HepG2 (cell line): ENCODE results near the gene CYP4F12. TPM values are rescaled to one million over a fixed set of nuclear protein-coding genes. Genes with fewer than 3 reads are reported as not detected.

ENCODE experiments used
- ARHGAP35 ChIP-seq: sonication (generic); formaldehyde crosslinking; IDR thresholded peaks from 2 replicates; pipeline ENCODE4 v1.9.0; 2022; ENCODE audit warnings: mild to moderate bottlenecking, inconsistent platforms, moderate library complexity, missing genetic modification reagents, borderline replicate concordance
- IKZF1 ChIP-seq: fragments of 450-650 bp; IDR thresholded peaks from 2 replicates; pipeline ENCODE4 v1.7.1; 2016
- NKX3-1 ChIP-seq: sonication (generic); formaldehyde crosslinking; IDR thresholded peaks from 2 replicates; pipeline ENCODE4 v1.5.0; 2020; ENCODE audit warnings: missing genetic modification reagents
- POLR2AphosphoS5 ChIP-seq: IDR thresholded peaks from 2 replicates; pipeline ENCODE4 v1.6.1; 2012; ENCODE audit warnings: low read depth, low read length
- TOPORS ChIP-seq: sonication (generic); formaldehyde crosslinking; IDR thresholded peaks from 2 replicates; pipeline ENCODE4 v1.8.0; 2023; ENCODE audit warnings: mild to moderate bottlenecking, missing genetic modification reagents
- U2AF2 ChIP-seq: fragments of 200-400 bp; formaldehyde crosslinking; IDR thresholded peaks from 2 replicates; pipeline ENCODE4 v1.6.1; 2017; ENCODE audit warnings: low read depth, mild to moderate bottlenecking, low read length
- ZC3H13 ChIP-seq: sonication (generic); formaldehyde crosslinking; IDR thresholded peaks from 2 replicates; pipeline ENCODE4 v1.8.1; 2023; ENCODE audit warnings: mild to moderate bottlenecking, missing genetic modification reagents, moderate library complexity
- ZKSCAN1 ChIP-seq: fragments of 150-350 bp; IDR thresholded peaks from 2 replicates; pipeline ENCODE4 v1.6.1; 2014; ENCODE audit warnings: low read length
- ZNF296 ChIP-seq: sonication (generic); formaldehyde crosslinking; conservative IDR thresholded peaks from 2 replicates; pipeline ENCODE4 v1.5.0; 2020; ENCODE audit warnings: mild to moderate bottlenecking, missing genetic modification reagents
- ZNF383 ChIP-seq: sonication (generic); formaldehyde crosslinking; IDR thresholded peaks from 2 replicates; pipeline ENCODE4 v1.4.0; 2020; ENCODE audit warnings: missing genetic modification reagents, mild to moderate bottlenecking, borderline replicate concordance
- ZNF589 ChIP-seq: sonication (generic); formaldehyde crosslinking; conservative IDR thresholded peaks from 2 replicates; pipeline ENCODE4 v1.8.0; 2022; ENCODE audit warnings: mild to moderate bottlenecking, moderate library complexity, missing genetic modification reagents
- ZNF616 ChIP-seq: sonication (generic); formaldehyde crosslinking; IDR thresholded peaks from 2 replicates; pipeline ENCODE4 v1.5.0; 2020; ENCODE audit warnings: low read depth, mild to moderate bottlenecking, missing genetic modification reagents
- ZUFSP ChIP-seq: sonication (generic); formaldehyde crosslinking; IDR thresholded peaks from 2 replicates; pipeline ENCODE4 v1.9.0; 2021; ENCODE audit warnings: missing genetic modification reagents, mild to moderate bottlenecking, borderline replicate concordance
- polyA plus RNA-seq, 8 experiments: library from polyadenylated mRNA; depleted of rRNA in 3 of 8; stranded (reverse) in 7 of 8; unstranded in 1 of 8; fragments of >200 nt; fragmentation: Illumina TruSeq in 4 of 8; extraction: Trizol in 4 of 8; gene quantifications; 2 replicates each; pipeline versions ENCODE4 v1.2.1 to v1.2.3, GENCODE V29; 2011 to 2016; ENCODE audit warnings: low read depth in 4 of 8, missing spikeins in 1 of 8, mixed read lengths in 1 of 8; ENCODE audit not compliant: insufficient read depth in 1 of 8
- total RNA-seq, 5 experiments: library from RNA; depleted of rRNA; stranded (reverse); fragments of >200 nt; fragmentation: Illumina TruSeq; extraction: Trizol; gene quantifications; 2 replicates each; pipeline ENCODE4 v1.2.3, GENCODE V29; 2016; ENCODE audit warnings: low read depth in 1 of 5
- TF ChIP-seq, protein P1 (sequence below): sonication (generic); formaldehyde crosslinking; IDR thresholded peaks from 2 replicates; pipeline ENCODE4 v1.5.0; 2020; ENCODE audit warnings: mild to moderate bottlenecking, missing genetic modification reagents
- TF ChIP-seq, protein P2 (sequence below), 2 experiments: sonication (generic) in 1 of 2; formaldehyde crosslinking in 1 of 2; IDR thresholded peaks; 2 replicates each; pipeline versions ENCODE4 v1.6.1 to v1.9.0; 2014 to 2022; ENCODE audit warnings: antibody characterized with exemption in 1 of 2, borderline replicate concordance in 1 of 2, inconsistent platforms in 1 of 2, low read depth in 1 of 2, missing genetic modification reagents in 1 of 2
- TF ChIP-seq, protein P3 (sequence below): sonication (generic); formaldehyde crosslinking; IDR thresholded peaks from 2 replicates; pipeline ENCODE4 v1.4.0; 2020; ENCODE audit warnings: mild to moderate bottlenecking, missing genetic modification reagents

Gene CYP4F12
- total and polyA plus RNA-seq, 2 of the 13 experiments (the other 11 are each of a cell fraction or from before 2014, with no cell fraction given) = 29.9 to 30.8 TPM

GRCh38 chr19:15631817-15632216, 41.1 kb upstream of the CYP4F12 start (continued):
- TF ChIP-seq, protein P1, sequence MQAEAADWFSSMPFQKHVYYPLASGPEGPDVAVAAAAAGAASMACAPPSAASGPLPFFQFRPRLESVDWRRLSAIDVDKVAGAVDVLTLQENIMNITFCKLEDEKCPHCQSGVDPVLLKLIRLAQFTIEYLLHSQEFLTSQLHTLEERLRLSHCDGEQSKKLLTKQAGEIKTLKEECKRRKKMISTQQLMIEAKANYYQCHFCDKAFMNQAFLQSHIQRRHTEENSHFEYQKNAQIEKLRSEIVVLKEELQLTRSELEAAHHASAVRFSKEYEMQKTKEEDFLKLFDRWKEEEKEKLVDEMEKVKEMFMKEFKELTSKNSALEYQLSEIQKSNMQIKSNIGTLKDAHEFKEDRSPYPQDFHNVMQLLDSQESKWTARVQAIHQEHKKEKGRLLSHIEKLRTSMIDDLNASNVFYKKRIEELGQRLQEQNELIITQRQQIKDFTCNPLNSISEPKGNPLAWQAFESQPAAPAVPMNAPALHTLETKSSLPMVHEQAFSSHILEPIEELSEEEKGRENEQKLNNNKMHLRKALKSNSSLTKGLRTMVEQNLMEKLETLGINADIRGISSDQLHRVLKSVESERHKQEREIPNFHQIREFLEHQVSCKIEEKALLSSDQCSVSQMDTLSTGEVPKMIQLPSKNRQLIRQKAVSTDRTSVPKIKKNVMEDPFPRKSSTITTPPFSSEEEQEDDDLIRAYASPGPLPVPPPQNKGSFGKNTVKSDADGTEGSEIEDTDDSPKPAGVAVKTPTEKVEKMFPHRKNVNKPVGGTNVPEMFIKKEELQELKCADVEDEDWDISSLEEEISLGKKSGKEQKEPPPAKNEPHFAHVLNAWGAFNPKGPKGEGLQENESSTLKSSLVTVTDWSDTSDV (CRISPR knock-in tag) = no peak
- TF ChIP-seq ZC3H13 = no peak
- TF ChIP-seq, protein P2, sequence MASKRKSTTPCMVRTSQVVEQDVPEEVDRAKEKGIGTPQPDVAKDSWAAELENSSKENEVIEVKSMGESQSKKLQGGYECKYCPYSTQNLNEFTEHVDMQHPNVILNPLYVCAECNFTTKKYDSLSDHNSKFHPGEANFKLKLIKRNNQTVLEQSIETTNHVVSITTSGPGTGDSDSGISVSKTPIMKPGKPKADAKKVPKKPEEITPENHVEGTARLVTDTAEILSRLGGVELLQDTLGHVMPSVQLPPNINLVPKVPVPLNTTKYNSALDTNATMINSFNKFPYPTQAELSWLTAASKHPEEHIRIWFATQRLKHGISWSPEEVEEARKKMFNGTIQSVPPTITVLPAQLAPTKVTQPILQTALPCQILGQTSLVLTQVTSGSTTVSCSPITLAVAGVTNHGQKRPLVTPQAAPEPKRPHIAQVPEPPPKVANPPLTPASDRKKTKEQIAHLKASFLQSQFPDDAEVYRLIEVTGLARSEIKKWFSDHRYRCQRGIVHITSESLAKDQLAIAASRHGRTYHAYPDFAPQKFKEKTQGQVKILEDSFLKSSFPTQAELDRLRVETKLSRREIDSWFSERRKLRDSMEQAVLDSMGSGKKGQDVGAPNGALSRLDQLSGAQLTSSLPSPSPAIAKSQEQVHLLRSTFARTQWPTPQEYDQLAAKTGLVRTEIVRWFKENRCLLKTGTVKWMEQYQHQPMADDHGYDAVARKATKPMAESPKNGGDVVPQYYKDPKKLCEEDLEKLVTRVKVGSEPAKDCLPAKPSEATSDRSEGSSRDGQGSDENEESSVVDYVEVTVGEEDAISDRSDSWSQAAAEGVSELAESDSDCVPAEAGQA (IDR thresholded peaks at IDR 0.05; ENCODE audit: low read depth) = no peak
- TF ChIP-seq, protein P2 (CRISPR knock-in tag; IDR thresholded peaks at IDR 0.05; ENCODE audit: borderline replicate concordance) = peak; percentile 79; the same call in 1 of the 2 replicates
- TF ChIP-seq ZKSCAN1 = no peak
- TF ChIP-seq TOPORS (CRISPR knock-in tag) = no peak
- no peak for TF ChIP-seq ZNF616
- no peak for TF ChIP-seq POLR2AphosphoS5
- no peak for TF ChIP-seq ZUFSP (CRISPR knock-in tag)
- peak; percentile 94 for TF ChIP-seq NKX3-1 (CRISPR knock-in tag)
- TF ChIP-seq ZNF589 (CRISPR knock-in tag) = no peak
- no peak for TF ChIP-seq IKZF1
- TF ChIP-seq ZNF383 (CRISPR knock-in tag) = no peak
- no peak for TF ChIP-seq ARHGAP35 (CRISPR knock-in tag)
- TF ChIP-seq ZNF296 (CRISPR knock-in tag) = no peak
- TF ChIP-seq, protein P3, sequence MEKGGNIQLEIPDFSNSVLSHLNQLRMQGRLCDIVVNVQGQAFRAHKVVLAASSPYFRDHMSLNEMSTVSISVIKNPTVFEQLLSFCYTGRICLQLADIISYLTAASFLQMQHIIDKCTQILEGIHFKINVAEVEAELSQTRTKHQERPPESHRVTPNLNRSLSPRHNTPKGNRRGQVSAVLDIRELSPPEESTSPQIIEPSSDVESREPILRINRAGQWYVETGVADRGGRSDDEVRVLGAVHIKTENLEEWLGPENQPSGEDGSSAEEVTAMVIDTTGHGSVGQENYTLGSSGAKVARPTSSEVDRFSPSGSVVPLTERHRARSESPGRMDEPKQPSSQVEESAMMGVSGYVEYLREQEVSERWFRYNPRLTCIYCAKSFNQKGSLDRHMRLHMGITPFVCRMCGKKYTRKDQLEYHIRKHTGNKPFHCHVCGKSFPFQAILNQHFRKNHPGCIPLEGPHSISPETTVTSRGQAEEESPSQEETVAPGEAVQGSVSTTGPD (CRISPR knock-in tag) = no peak
- TF ChIP-seq U2AF2 = no peak
